Measurements from ENCODE around the gene TRIM45.

TRIM45 gene

DNA sequence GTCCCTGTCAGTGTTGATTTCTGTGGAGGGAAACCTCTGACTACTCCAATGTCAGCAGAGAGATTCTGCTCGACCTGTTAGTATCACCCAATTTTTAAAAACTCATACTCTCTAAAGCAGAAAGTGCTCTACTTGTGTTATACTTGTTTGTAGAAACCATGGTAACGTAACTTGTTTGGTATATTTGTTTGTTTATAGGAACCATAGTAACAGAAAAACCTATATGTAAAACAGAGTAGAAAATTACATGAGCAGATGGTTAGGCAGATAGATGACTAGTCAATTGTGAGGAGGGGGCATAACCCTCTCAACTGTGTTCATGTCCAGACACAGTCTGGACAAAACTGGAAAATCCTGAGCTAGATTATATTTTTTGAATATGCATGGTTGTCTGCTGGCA, 6.7 kb downstream of the TRIM45 start:
- Histone ChIP-seq H3K4me3 (replicated peaks; ENCODE audit: insufficient read depth, low read length) (no peak overlapping the region), H3K27me3 (ENCODE audit: insufficient read depth, poor library complexity, severe bottlenecking) (no peaks in the 10 kb centered on the region), H3K27ac (replicated peaks) (no peak overlapping the region)
- no peak for TF ChIP-seq POLR2AphosphoS5 (IDR thresholded peaks at IDR 0.05; ENCODE audit: low read depth)
- DNase-seq (ENCODE audit: low read depth in 1 of 2, low spot score in 1 of 2) = no peak

DNA sequence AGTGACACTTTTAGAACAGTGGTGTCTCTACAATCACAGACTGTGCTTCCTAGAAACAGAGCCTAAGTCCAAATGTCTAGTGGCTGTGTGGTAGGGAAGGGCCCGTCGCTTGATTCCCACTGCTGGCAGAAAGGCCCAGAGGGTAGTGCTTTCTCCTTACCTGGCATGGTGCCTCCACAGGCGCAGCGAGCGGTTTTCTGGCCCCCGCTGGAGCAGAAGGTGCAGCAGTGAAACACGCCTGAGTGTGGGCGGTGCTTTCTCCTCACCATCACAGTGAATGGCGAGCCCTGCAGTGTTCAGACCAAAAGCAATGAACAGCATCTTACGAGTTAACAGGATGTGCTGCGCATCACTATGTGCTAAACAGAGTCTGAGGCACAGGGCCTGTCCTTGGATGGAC, 8.3 kb downstream of the TRIM45 start:
- Histone ChIP-seq H3K27ac (replicated peaks) (no peak overlapping the region), H3K27me3 (ENCODE audit: insufficient read depth, poor library complexity, severe bottlenecking) (no peaks in the 10 kb centered on the region), H3K4me3 (replicated peaks; ENCODE audit: insufficient read depth, low read length) (no peak overlapping the region)
- no peak for TF ChIP-seq SPI1 (IDR thresholded peaks at IDR 0.05; ENCODE audit: borderline replicate concordance, low read depth)
- TF ChIP-seq, protein P1, sequence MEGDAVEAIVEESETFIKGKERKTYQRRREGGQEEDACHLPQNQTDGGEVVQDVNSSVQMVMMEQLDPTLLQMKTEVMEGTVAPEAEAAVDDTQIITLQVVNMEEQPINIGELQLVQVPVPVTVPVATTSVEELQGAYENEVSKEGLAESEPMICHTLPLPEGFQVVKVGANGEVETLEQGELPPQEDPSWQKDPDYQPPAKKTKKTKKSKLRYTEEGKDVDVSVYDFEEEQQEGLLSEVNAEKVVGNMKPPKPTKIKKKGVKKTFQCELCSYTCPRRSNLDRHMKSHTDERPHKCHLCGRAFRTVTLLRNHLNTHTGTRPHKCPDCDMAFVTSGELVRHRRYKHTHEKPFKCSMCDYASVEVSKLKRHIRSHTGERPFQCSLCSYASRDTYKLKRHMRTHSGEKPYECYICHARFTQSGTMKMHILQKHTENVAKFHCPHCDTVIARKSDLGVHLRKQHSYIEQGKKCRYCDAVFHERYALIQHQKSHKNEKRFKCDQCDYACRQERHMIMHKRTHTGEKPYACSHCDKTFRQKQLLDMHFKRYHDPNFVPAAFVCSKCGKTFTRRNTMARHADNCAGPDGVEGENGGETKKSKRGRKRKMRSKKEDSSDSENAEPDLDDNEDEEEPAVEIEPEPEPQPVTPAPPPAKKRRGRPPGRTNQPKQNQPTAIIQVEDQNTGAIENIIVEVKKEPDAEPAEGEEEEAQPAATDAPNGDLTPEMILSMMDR (IDR thresholded peaks at IDR 0.05; ENCODE audit: insufficient read depth, low read length) = no peak
- no peak for TF ChIP-seq POLR2AphosphoS5 (IDR thresholded peaks at IDR 0.05; ENCODE audit: low read depth)
- TF ChIP-seq, protein P2, sequence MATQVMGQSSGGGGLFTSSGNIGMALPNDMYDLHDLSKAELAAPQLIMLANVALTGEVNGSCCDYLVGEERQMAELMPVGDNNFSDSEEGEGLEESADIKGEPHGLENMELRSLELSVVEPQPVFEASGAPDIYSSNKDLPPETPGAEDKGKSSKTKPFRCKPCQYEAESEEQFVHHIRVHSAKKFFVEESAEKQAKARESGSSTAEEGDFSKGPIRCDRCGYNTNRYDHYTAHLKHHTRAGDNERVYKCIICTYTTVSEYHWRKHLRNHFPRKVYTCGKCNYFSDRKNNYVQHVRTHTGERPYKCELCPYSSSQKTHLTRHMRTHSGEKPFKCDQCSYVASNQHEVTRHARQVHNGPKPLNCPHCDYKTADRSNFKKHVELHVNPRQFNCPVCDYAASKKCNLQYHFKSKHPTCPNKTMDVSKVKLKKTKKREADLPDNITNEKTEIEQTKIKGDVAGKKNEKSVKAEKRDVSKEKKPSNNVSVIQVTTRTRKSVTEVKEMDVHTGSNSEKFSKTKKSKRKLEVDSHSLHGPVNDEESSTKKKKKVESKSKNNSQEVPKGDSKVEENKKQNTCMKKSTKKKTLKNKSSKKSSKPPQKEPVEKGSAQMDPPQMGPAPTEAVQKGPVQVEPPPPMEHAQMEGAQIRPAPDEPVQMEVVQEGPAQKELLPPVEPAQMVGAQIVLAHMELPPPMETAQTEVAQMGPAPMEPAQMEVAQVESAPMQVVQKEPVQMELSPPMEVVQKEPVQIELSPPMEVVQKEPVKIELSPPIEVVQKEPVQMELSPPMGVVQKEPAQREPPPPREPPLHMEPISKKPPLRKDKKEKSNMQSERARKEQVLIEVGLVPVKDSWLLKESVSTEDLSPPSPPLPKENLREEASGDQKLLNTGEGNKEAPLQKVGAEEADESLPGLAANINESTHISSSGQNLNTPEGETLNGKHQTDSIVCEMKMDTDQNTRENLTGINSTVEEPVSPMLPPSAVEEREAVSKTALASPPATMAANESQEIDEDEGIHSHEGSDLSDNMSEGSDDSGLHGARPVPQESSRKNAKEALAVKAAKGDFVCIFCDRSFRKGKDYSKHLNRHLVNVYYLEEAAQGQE (IDR thresholded peaks at IDR 0.05; ENCODE audit: insufficient replicate concordance, low read depth) = no peak
- no peak for TF ChIP-seq GABPA (IDR thresholded peaks at IDR 0.05; ENCODE audit: low read depth)
- DNase-seq (ENCODE audit: low read depth in 1 of 2, low spot score in 1 of 2) = no peak

DNA sequence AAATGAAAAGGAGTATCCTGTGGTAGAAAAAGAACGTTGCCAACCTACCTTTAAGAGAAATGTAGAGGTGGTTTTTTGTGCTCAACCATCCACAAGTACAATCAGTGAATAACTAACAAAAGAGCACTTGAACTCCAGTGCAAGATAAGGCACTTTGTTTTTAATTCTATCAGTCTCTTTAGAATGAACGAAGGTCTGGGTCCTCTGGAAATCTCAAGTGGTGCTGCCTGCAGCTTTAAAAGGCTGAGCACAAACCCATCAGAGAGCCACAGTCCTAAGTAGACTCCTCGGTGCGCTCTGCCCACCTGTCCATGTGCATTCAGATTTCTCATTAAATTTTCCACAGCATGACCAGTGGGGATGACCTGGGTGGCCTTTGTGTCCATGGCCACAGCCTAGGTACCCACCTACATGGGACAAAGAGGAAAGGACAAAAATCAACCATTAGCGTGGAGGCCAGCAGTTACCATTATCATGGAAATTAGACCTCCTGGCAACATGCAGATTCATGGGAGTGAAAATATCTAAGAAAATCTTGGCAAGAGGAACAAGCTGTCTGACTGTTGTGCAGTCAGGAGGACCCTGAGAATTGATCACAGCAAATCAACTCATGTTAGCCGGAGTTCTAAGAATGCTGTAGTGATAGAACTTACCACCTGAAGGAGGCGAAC, 9.4 kb downstream of the TRIM45 start:
- no peak overlapping the region for H3K4me3 ChIP-seq (replicated peaks; ENCODE audit: insufficient read depth, low read length)
- TF ChIP-seq GABPA (IDR thresholded peaks at IDR 0.05; ENCODE audit: low read depth) = no peak
- no peak for TF ChIP-seq SPI1 (IDR thresholded peaks at IDR 0.05; ENCODE audit: borderline replicate concordance, low read depth)
- TF ChIP-seq, protein P2 (IDR thresholded peaks at IDR 0.05; ENCODE audit: insufficient replicate concordance, low read depth) = no peak
- no peak for TF ChIP-seq POLR2AphosphoS5 (IDR thresholded peaks at IDR 0.05; ENCODE audit: low read depth)
- TF ChIP-seq, protein P1 (IDR thresholded peaks at IDR 0.05; ENCODE audit: insufficient read depth, low read length) = no peak
- no peak for DNase-seq (ENCODE audit: low read depth in 1 of 2, low spot score in 1 of 2)
- no peak overlapping the region for H3K27ac ChIP-seq (replicated peaks)
- H3K27me3 ChIP-seq (ENCODE audit: insufficient read depth, poor library complexity, severe bottlenecking) = no peaks in the 10 kb centered on the region

DNA sequence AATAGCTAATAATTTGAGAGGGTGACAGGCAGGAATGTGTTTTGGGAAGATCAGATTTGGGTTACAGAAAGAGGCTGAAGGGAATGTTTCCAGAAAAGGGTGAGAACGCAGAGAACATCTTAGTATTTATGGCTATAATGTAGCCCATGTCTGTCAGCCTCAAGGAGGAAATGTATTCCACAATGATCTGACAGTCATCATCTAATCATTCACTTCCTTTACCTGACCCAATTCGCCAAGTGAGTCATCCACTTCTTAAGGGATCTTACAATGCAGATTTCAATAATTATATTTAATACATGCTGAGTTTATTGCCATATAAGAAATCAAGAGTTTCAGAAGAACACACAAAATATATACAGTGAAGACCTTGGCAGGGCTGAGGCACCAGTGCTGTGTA, 10.8 kb downstream of the TRIM45 start:
- DNase-seq (ENCODE audit: low read depth in 1 of 2, low spot score in 1 of 2) = no peak
- TF ChIP-seq GABPA (IDR thresholded peaks at IDR 0.05; ENCODE audit: low read depth) (no peak), POLR2AphosphoS5 (IDR thresholded peaks at IDR 0.05; ENCODE audit: low read depth) (no peak), SPI1 (IDR thresholded peaks at IDR 0.05; ENCODE audit: borderline replicate concordance, low read depth) (no peak)
- TF ChIP-seq, protein P1 (IDR thresholded peaks at IDR 0.05; ENCODE audit: insufficient read depth, low read length) = no peak
- TF ChIP-seq, protein P2 (IDR thresholded peaks at IDR 0.05; ENCODE audit: insufficient replicate concordance, low read depth) = no peak
- H3K27me3 ChIP-seq (ENCODE audit: insufficient read depth, poor library complexity, severe bottlenecking) = no peaks in the 10 kb centered on the region
- H3K27ac ChIP-seq (replicated peaks) = no peak overlapping the region
- no peak overlapping the region for H3K4me3 ChIP-seq (replicated peaks; ENCODE audit: insufficient read depth, low read length)

Data from HL-60 (cell line).